MM.1S (cell line): ENCODE results near the gene NDNF.

Experiments used
- DNase-seq: peaks from one replicate; pipeline ENCODE4 v3.0.0-alpha.2; 2015
- H2AFZ ChIP-seq: fragments of 300-600 bp; sonication (generic); 2 replicates; pipeline ENCODE4 v1.6.0; 2016; ENCODE audit warnings: antibody characterized with exemption, low read length
- H3F3A ChIP-seq: fragments of 300-600 bp; sonication (generic); 2 replicates; pipeline ENCODE4 v1.6.1; 2016; ENCODE audit warnings: mild to moderate bottlenecking, antibody characterized with exemption, low read length, moderate library complexity, mixed read lengths; ENCODE audit not compliant: insufficient read depth
- H3K27ac ChIP-seq: fragments of 300-600 bp; sonication (generic); 2 replicates; pipeline ENCODE4 v1.5.1; 2016; ENCODE audit warnings: mild to moderate bottlenecking, low read length
- H3K27me3 ChIP-seq: fragments of 300-600 bp; sonication (generic); replicated peaks from 2 replicates; pipeline ENCODE4 v1.6.0; 2016; ENCODE audit warnings: low read length; ENCODE audit not compliant: insufficient read depth
- H3K36me3 ChIP-seq: fragments of 300-600 bp; sonication (generic); replicated peaks from 2 replicates; pipeline ENCODE4 v1.6.1; 2016; ENCODE audit warnings: mild to moderate bottlenecking, low read length, mixed read lengths; ENCODE audit not compliant: insufficient read depth
- H3K4me1 ChIP-seq: fragments of 300-600 bp; sonication (generic); 2 replicates; pipeline ENCODE4 v1.6.1; 2016; ENCODE audit warnings: low read length, mixed read lengths
- H3K4me2 ChIP-seq: fragments of 300-600 bp; sonication (generic); 2 replicates; pipeline ENCODE4 v1.6.0; 2016; ENCODE audit warnings: low read depth, low read length
- H3K4me3 ChIP-seq: fragments of 300-600 bp; sonication (generic); 2 replicates; pipeline ENCODE4 v1.5.1; 2016; ENCODE audit warnings: low read length, mixed read lengths
- H3K79me2 ChIP-seq: fragments of 300-600 bp; sonication (generic); 2 replicates; pipeline ENCODE4 v1.6.1; 2016; ENCODE audit warnings: mixed run types, low read length, mixed read lengths
- H3K9ac ChIP-seq: fragments of 300-600 bp; sonication (generic); 2 replicates; pipeline ENCODE4 v1.6.1; 2016; ENCODE audit warnings: low read length, mixed read lengths
- H3K9me2 ChIP-seq: fragments of 300-600 bp; sonication (generic); replicated peaks from 2 replicates; pipeline ENCODE4 v1.6.1; 2016; ENCODE audit warnings: mild to moderate bottlenecking, low read length, mixed read lengths; ENCODE audit not compliant: insufficient read depth
- H3K9me3 ChIP-seq: fragments of 300-600 bp; sonication (generic); replicated peaks from 2 replicates; pipeline ENCODE4 v1.6.1; 2016; ENCODE audit warnings: mild to moderate bottlenecking, low read length, mixed read lengths; ENCODE audit not compliant: insufficient read depth
- H4K20me1 ChIP-seq: fragments of 300-600 bp; sonication (generic); 2 replicates; pipeline ENCODE4 v1.6.1; 2016; ENCODE audit warnings: mild to moderate bottlenecking, low read length, moderate library complexity, mixed read lengths; ENCODE audit not compliant: insufficient read depth
- EZH2 ChIP-seq: fragments of 300-600 bp; sonication (generic); optimal IDR thresholded peaks from 2 replicates; pipeline ENCODE3; 2017; ENCODE audit warnings: low read depth, mild to moderate bottlenecking, antibody characterized with exemption, low read length, mixed read lengths
- EZH2phosphoT487 ChIP-seq: fragments of 300-600 bp; sonication (generic); IDR thresholded peaks from 2 replicates; pipeline ENCODE4 v1.6.1; 2018; ENCODE audit warnings: antibody characterized with exemption, low read length
- TF ChIP-seq, protein P1 (sequence below): fragments of 300-600 bp; sonication (generic); IDR thresholded peaks from 2 replicates; pipeline ENCODE4 v1.5.1; 2016; ENCODE audit warnings: antibody characterized with exemption, low read length, mixed read lengths

The NDNF gene

GRCh38 chr4:121073672-121074381 is 1.5 kb upstream of the NDNF start:
- Histone ChIP-seq H3K36me3 (no peaks in the 10 kb centered on the region), H3K27ac (peak overlapping the region; percentile 25; the same call in 1 of the 2 replicates), H3K27me3 (no peaks in the 10 kb centered on the region), H3K9me3 (no peaks in the 10 kb centered on the region), H4K20me1 (no peaks in the 10 kb centered on the region), H3K9me2 (no peaks in the 10 kb centered on the region), H3K4me3 (peak overlapping the region; percentile 94; the same call in 1 of the 2 replicates), H3K9ac (peak overlapping the region; percentile 21; the same call in 1 of the 2 replicates), H2AFZ (no peak overlapping the region), H3K79me2 (peaks cover 33% of the 10 kb centered on the region), H3F3A (peaks cover 44% of the 10 kb centered on the region), H3K4me1 (peaks cover 13% of the 10 kb centered on the region; the same call in 1 of the 2 replicates), H3K4me2 (peak overlapping the region; percentile 96)
- TF ChIP-seq EZH2 (no peak), EZH2phosphoT487 (no peak)
- TF ChIP-seq, protein P1, sequence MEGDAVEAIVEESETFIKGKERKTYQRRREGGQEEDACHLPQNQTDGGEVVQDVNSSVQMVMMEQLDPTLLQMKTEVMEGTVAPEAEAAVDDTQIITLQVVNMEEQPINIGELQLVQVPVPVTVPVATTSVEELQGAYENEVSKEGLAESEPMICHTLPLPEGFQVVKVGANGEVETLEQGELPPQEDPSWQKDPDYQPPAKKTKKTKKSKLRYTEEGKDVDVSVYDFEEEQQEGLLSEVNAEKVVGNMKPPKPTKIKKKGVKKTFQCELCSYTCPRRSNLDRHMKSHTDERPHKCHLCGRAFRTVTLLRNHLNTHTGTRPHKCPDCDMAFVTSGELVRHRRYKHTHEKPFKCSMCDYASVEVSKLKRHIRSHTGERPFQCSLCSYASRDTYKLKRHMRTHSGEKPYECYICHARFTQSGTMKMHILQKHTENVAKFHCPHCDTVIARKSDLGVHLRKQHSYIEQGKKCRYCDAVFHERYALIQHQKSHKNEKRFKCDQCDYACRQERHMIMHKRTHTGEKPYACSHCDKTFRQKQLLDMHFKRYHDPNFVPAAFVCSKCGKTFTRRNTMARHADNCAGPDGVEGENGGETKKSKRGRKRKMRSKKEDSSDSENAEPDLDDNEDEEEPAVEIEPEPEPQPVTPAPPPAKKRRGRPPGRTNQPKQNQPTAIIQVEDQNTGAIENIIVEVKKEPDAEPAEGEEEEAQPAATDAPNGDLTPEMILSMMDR: no peak; the same call in 1 of the 2 replicates
- DNase-seq: peak; percentile 36

DNA sequence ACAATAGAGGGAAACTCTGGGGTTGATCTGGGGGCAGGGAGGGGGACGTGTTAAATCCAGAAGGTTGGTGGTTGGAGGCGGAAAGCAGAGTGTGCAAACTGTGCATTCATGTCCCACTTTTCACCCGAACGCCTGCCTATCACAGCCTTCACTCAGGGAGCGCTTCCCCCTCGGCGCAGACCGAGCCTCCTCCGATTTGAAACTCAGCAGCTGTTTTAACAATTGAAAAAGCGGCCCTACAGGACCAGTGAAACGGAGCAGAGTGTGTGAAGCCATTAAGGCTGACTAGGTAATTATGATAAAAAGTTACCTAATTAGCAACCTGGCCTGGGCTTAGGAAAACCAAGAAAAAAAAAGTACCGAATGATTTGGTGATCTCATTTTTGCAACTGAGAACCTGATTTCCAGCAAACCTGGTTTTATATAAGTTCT is 685 bp upstream of the NDNF start:
- H3K4me3 ChIP-seq: peak overlapping the region; percentile 94
- no peaks in the 10 kb centered on the region for H4K20me1 ChIP-seq
- no peaks in the 10 kb centered on the region for H3K9me3 ChIP-seq
- H3K36me3 ChIP-seq: no peaks in the 10 kb centered on the region; the same call in 1 of the 2 replicates
- no peaks in the 10 kb centered on the region for H3K9me2 ChIP-seq
- H3K27ac ChIP-seq: peak overlapping the region; percentile 86
- H3K4me2 ChIP-seq: peak overlapping the region; percentile 96
- H3K79me2 ChIP-seq: peaks cover 41% of the 10 kb centered on the region
- no peaks in the 10 kb centered on the region for H3K27me3 ChIP-seq
- DNase-seq: peak; percentile 82
- H3K9ac ChIP-seq: peak overlapping the region; percentile 88
- peaks cover 18% of the 10 kb centered on the region; the same call in 1 of the 2 replicates for H3K4me1 ChIP-seq
- H3F3A ChIP-seq: peaks cover 45% of the 10 kb centered on the region
- TF ChIP-seq, protein P1: no peak
- TF ChIP-seq EZH2: no peak
- no peak for TF ChIP-seq EZH2phosphoT487
- peak overlapping the region; percentile 97 for H2AFZ ChIP-seq

DNA sequence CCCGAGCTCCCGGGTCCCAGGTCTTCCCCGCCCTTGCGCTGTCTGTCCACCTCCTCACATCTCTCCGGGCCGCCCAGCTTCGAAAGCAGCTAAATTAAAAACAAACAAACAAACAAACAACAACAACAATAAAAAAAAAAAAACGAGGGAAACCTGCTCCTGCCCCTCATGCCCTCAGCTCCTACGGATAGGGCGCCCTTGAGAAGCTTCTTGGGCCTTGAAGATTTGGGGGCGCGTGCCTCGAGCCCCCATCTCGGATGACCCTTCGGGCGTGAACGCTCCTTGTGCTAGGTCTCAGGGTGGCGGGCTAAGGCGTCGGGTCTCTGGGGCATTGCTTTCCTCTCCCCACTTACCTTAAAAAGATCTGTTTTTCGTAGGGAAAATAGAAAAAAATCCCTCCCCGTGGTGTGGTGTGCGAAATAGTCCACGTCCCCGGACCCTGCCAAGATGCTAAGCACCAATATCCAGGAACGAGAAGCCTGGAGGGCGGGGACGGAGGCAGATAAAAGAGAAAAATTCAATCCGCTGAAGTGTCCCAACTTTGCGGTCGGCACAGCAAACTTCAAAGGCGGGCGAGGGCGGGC is 603 bp downstream of the NDNF start:
- no peak for DNase-seq
- TF ChIP-seq, protein P1: no peak
- TF ChIP-seq EZH2 (no peak), EZH2phosphoT487 (no peak)
- Histone ChIP-seq H2AFZ (peak overlapping the region; percentile 84), H3F3A (peaks cover 45% of the 10 kb centered on the region), H3K4me2 (peak overlapping the region; percentile 67), H3K9ac (peak overlapping the region; percentile 86), H3K9me2 (no peaks in the 10 kb centered on the region), H3K9me3 (no peaks in the 10 kb centered on the region), H3K79me2 (peaks cover 54% of the 10 kb centered on the region), H3K4me1 (peaks cover 26% of the 10 kb centered on the region; the same call in 1 of the 2 replicates), H3K27ac (peak overlapping the region; percentile 86), H3K4me3 (peak overlapping the region; percentile 94), H4K20me1 (no peaks in the 10 kb centered on the region), H3K36me3 (no peaks in the 10 kb centered on the region; the same call in 1 of the 2 replicates), H3K27me3 (no peaks in the 10 kb centered on the region)
